K562 (cell line): ENCODE data around the gene ARID3C. TPM values are rescaled to one million over a fixed set of nuclear protein-coding genes. Genes with fewer than 3 reads are reported as not detected.

Experiments
- ATAC-seq: fragments of 200-7000 bp; cut with Tn5 transposase; 3 replicates; pipeline ENCODE4 v1.9.1; 2020; ENCODE audit warnings: moderate library complexity
- BruUV-seq: library from RNA; stranded (reverse); fragments of 400-500 nt; replicated peaks from 2 replicates; lab custom pipeline; 2021; lab: Mats Ljungman, UMichigan
- CTCF ChIA-PET: fragments of 300-600 bp; formaldehyde crosslinking; extraction: SDS; loops from one replicate; lab custom pipeline; 2021; ENCODE audit warnings: low intra/inter-chr PET ratio; lab: Yijun Ruan, JAX
- POLR2A ChIA-PET: fragments of 300-600, 350-650 bp; sonication (Branson Sonifier 250); formaldehyde crosslinking; extraction: SDS; loops from one replicate; lab custom pipeline; 2021; ENCODE audit warnings: antibody characterized with exemption, inconsistent platforms; lab: Yijun Ruan, JAX
- DNase-seq, 4 experiments: peaks; one replicate each; pipeline versions ENCODE4 v3.0.0 to v3.0.0-alpha.2; 2011 to 2018; ENCODE audit warnings: low spot score in 3 of 4, mixed read lengths in 3 of 4; ENCODE audit errors: extremely low read depth in 1 of 4
- FAIRE-seq: peaks from 2 replicates; lab custom pipeline; 2011; peaks lifted over from hg19 to GRCh38; lab: Jason Lieb, UNC
- H2AFZ ChIP-seq: 2 replicates; pipeline ENCODE4 v1.6.0; 2011; ENCODE audit warnings: low read depth, low read length, control low read depth, inconsistent platforms
- H3K27ac ChIP-seq: fragments of 200-600 bp; 3 replicates; pipeline ENCODE4 v1.8.0; 2011; ENCODE audit warnings: low read depth, mild to moderate bottlenecking, control low read depth, inconsistent platforms, low read length, moderate library complexity, mixed read lengths; ENCODE audit errors: extremely low read depth
- H3K27me3 ChIP-seq, 2 experiments: fragments of 300-600 bp in 1 of 2; 2 replicates in 1 of 2; 3 replicates in 1 of 2; pipeline versions ENCODE4 v1.6.0 to v1.8.0; 2011; ENCODE audit warnings: inconsistent platforms in 2 of 2, low read length in 2 of 2, mild to moderate bottlenecking in 1 of 2, mixed read lengths in 1 of 2, moderate library complexity in 1 of 2; ENCODE audit not compliant: control insufficient read depth in 2 of 2, insufficient read depth in 2 of 2
- H3K36me3 ChIP-seq: fragments of 300-600 bp; 3 replicates; pipeline ENCODE4 v1.8.0; 2011; ENCODE audit warnings: mild to moderate bottlenecking, low read length, inconsistent platforms; ENCODE audit not compliant: control insufficient read depth, insufficient read depth
- H3K4me1 ChIP-seq, 2 experiments: fragments of 200-600 bp in 1 of 2; replicated peaks in 1 of 2; 2 replicates in 1 of 2; 3 replicates in 1 of 2; pipeline versions ENCODE4 v1.5.1 to v1.8.0; 2011; ENCODE audit warnings: inconsistent platforms in 2 of 2, low read length in 2 of 2, mild to moderate bottlenecking in 1 of 2, mixed read lengths in 1 of 2, moderate library complexity in 1 of 2; ENCODE audit not compliant: control insufficient read depth in 2 of 2, insufficient read depth in 2 of 2
- H3K4me2 ChIP-seq: 2 replicates; pipeline ENCODE4 v1.6.1; 2011; ENCODE audit warnings: low read length, control low read depth, inconsistent platforms, mixed read lengths; ENCODE audit not compliant: insufficient read depth
- H3K4me3 ChIP-seq: fragments of 200-600 bp; sonication (generic), shearing (Covaris generic); 2 replicates; pipeline ENCODE4 v1.5.1; 2016; ENCODE audit warnings: control low read depth, inconsistent platforms
- H3K79me2 ChIP-seq: fragments of 200-600 bp; 3 replicates; pipeline ENCODE4 v1.8.0; 2011; ENCODE audit warnings: low read length, inconsistent platforms; ENCODE audit not compliant: control insufficient read depth, insufficient read depth
- H3K9ac ChIP-seq, 2 experiments: 2 replicates each; pipeline versions ENCODE4 v1.6.0 to v1.6.1; 2011; ENCODE audit warnings: low read depth in 2 of 2, low read length in 2 of 2, control low read depth in 1 of 2, inconsistent platforms in 1 of 2, mild to moderate bottlenecking in 1 of 2, mixed read lengths in 1 of 2; ENCODE audit not compliant: insufficient read depth in 1 of 2
- H3K9me1 ChIP-seq: one replicate; pipeline ENCODE4 v1.6.0; 2011; ENCODE audit warnings: inconsistent platforms, mild to moderate bottlenecking, low read length, moderate library complexity; ENCODE audit not compliant: control insufficient read depth, insufficient read depth
- H3K9me3 ChIP-seq: replicated peaks from 2 replicates; pipeline ENCODE4 v1.5.1; 2011; ENCODE audit warnings: low read depth, low read length, inconsistent platforms; ENCODE audit not compliant: control insufficient read depth, insufficient read depth
- H4K20me1 ChIP-seq: replicated peaks from 2 replicates; pipeline ENCODE4 v1.6.1; 2011; ENCODE audit warnings: low read length, inconsistent platforms, mixed read lengths; ENCODE audit not compliant: control insufficient read depth, insufficient read depth
- CTBP1 ChIP-seq: fragments of 450-650 bp; IDR thresholded peaks from 2 replicates; pipeline ENCODE4 v1.6.1; 2016; ENCODE audit warnings: borderline replicate concordance
- WGBS: fragments of 100-300 bp; shearing (Covaris generic); methylation state at CpG from one replicate; pipeline ENCODE4 v1.1.6; 2016; ENCODE audit warnings: low coverage, mixed read lengths; ENCODE audit not compliant: insufficient coverage; ENCODE audit errors: missing lambda C conversion rate; 5-methylcytosine and 5-hydroxymethylcytosine counted together
- in situ Hi-C: fragments of 300-500 bp; cut with MboI; formaldehyde crosslinking; loops from 4 replicates; pipeline ENCODE4 v1.15.0; 2018; ENCODE audit warnings: inconsistent platforms, mixed read lengths
- intact Hi-C: fragments of 100-400 bp; cut with micrococcal nuclease; formaldehyde crosslinking; loops from 2 replicates; pipeline ENCODE4 v1.14.2; 2022
- polyA plus RNA-seq, 8 experiments: library from polyadenylated mRNA; depleted of rRNA in 4 of 8; stranded (reverse) in 5 of 8; unstranded in 3 of 8; fragments of >200 nt; fragmentation: Nextera tagmentation in 2 of 8; fragmentation: Illumina TruSeq in 1 of 8; extraction: Ambion mirVana in 2 of 8; extraction: Trizol in 1 of 8; gene quantifications; 2 replicates each; pipeline versions ENCODE4 v1.2.1 to v1.2.3, GENCODE V29; 2011 to 2014; ENCODE audit warnings: inconsistent platforms in 1 of 8, missing spikeins in 1 of 8
- total RNA-seq, 7 experiments: library from RNA; depleted of rRNA in 6 of 7; stranded (reverse); fragments of >200 nt in 6 of 7; fragmentation: Illumina TruSeq in 2 of 7; extraction: Trizol in 2 of 7; gene quantifications; 2 replicates each; pipeline versions ENCODE4 v1.2.1 to v1.2.3, GENCODE V29; 2011 to 2021; ENCODE audit warnings: low replicate concordance in 1 of 7
- TF ChIP-seq, protein P1 (sequence below): IDR thresholded peaks from 2 replicates; pipeline ENCODE4 v1.6.1; 2016; ENCODE audit warnings: missing genetic modification characterization, missing compliant biosample characterization

ARID3C gene
- total and polyA plus RNA-seq, 9 of the 15 experiments (the other 6 are each of a cell fraction or from before 2014, with no cell fraction given), result not detected

DNA sequence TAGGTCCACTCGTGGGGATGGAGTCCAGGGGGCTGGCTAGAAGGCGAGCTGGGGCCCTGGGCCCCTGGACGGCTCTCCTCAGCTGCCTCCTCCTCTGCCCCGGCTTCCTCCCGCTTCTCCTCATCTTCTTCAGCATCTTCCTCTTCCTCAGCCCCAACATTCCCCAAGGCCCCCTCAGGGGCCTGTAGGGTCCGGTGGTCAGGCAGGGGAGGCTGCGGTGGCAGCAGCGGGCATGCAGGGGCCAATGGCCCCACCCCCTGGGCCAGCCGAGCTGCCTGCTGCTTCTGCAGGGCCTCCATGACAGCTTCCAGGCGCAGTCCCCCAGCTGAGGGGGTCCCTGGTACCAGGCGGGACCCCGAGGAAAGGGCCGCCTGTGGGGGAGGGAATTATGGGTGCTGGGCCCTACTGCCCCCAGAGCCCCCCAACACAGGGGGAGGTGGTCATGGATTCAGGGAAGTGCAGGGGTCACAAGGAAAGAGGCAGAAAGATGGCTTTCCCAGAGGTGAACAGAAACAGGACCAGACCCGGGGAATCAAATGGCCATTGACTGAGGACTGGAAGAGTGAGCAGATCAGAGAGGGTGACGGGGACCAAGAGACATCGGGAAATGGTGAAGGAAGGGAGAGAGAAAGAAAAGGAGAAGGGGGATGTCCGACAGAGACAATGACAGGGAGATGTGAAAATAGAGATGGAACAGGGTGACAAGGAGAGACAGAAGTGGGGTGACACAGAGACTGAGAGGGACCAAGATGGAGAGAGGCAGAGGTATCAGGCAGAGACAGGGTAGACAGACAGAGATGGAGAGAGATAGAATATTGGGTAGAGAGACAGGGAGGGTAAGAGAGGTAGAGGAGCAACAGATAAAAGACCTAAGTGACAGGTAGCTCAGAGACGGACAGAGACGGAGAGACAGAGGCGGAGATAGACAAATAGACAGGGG is 880 bp downstream of the ARID3C start:
- ATAC-seq, result no peak
- peak overlapping the region; percentile 58 for H3K4me2 ChIP-seq
- H3K4me3 ChIP-seq, result peak overlapping the region; percentile 18
- ChIA-PET POLR2A (no interaction called here), CTCF (no interaction called here)
- no peaks in the 10 kb centered on the region for H3K9me3 ChIP-seq
- 2% methylated on average over 8 of the region's 20 CpGs for WGBS
- intact Hi-C loops (loop anchor here (2.0 kb wide), 1 partner anchor 29 kb away; no protein-coding TSS in a partner anchor), in situ Hi-C loops (no loop called here)
- peaks cover 0 to 24% of the 10 kb centered on the region in 2 experiments; a peak in 3 of 5 replicates for H3K4me1 ChIP-seq
- FAIRE-seq, result no peak
- no peak overlapping the region for H3K27ac ChIP-seq
- H4K20me1 ChIP-seq, result no peaks in the 10 kb centered on the region
- no peaks in the 10 kb centered on the region for H3K9me1 ChIP-seq
- no TSS peak for BruUV-seq
- no peaks in the 10 kb centered on the region for H3K79me2 ChIP-seq
- TF ChIP-seq CTBP1, result no peak
- TF ChIP-seq, protein P1, sequence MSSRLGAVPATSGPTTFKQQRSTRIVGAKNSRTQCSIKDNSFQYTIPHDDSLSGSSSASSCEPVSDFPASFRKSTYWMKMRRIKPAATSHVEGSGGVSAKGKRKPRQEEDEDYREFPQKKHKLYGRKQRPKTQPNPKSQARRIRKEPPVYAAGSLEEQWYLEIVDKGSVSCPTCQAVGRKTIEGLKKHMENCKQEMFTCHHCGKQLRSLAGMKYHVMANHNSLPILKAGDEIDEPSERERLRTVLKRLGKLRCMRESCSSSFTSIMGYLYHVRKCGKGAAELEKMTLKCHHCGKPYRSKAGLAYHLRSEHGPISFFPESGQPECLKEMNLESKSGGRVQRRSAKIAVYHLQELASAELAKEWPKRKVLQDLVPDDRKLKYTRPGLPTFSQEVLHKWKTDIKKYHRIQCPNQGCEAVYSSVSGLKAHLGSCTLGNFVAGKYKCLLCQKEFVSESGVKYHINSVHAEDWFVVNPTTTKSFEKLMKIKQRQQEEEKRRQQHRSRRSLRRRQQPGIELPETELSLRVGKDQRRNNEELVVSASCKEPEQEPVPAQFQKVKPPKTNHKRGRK (tag), result peak; percentile 23; the same call in 1 of the 2 replicates
- H3K27me3 ChIP-seq, result peaks cover 14 to 55% of the 10 kb centered on the region in 2 experiments; a peak in 4 of 5 replicates
- 0 out of 2 replicates have a peak overlapping the region, but pooled peaks have one; percentile 32 for H2AFZ ChIP-seq
- DNase-seq, result no peak
- no peak overlapping the region for H3K9ac ChIP-seq
- H3K36me3 ChIP-seq, result no peaks in the 10 kb centered on the region
